Measurements from ENCODE around the gene SULT6B1. TPM values are rescaled to one million over a fixed set of nuclear protein-coding genes. Genes with fewer than 3 reads are reported as not detected.

The SULT6B1 gene
- polyA plus RNA-seq, 4 donors = not detected

DNA sequence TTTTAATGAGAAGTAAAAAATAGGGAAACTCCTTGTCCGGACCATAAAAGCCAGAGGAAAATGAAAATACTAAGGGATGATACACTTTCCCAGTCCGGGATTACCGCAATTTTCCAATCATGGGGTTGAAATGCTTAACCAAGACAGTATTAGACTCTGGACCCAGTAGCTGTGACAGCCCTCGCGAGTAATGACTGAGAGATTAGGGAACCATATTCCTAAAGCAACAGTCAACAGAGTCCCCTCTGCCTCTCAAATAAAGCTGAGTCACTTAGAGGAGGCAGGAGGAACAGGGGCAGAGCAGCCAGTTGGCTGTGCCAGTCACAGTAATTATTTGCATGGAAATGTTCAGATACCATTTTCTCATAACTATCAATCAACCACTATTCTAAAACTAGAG, 69.3 kb downstream of the SULT6B1 start:
- peaks cover 0 to 4% (median 0%) of the 10 kb centered on the region in 3 donors for H3K4me1 ChIP-seq (ENCODE audit: control insufficient read depth in 3 of 3, insufficient read depth in 2 of 3, low read depth in 1 of 3, low read length in 2 of 3)
- peaks cover 17 to 46% (median 19%) of the 10 kb centered on the region in 3 donors for H3K36me3 ChIP-seq (ENCODE audit: control insufficient read depth in 3 of 3, insufficient read depth in 2 of 3, low read depth in 1 of 3, low read length in 3 of 3)
- WGBS, 3 donors = 90 to 91% (median 90%) methylated on average over 5 of the region's 5 CpGs
- DNase-seq = peak; percentile 1 to 75
- no peaks in the 10 kb centered on the region for H3K9me3 ChIP-seq (ENCODE audit: control insufficient read depth in 2 of 2, insufficient read depth in 1 of 2, low read depth in 1 of 2, low read length in 1 of 2)
- no peak for FAIRE-seq
- H3K27ac ChIP-seq (ENCODE audit: low read depth in 1 of 3, low read length in 2 of 3) = peak overlapping the region in 1 of 3 donors; percentile 72
- no peak overlapping the region for H3K4me3 ChIP-seq (ENCODE audit: low read depth in 1 of 3, low read length in 3 of 3)
- no peaks in the 10 kb centered on the region for H3K27me3 ChIP-seq (ENCODE audit: control insufficient read depth in 3 of 3, insufficient read depth in 3 of 3, low read length in 3 of 3)

Other genes with a start within 250 kb of the SULT6B1 start
- 10 to 100 TPM in 1 of 4 donors, 1 to 10 TPM in 3; 4.9 to 16.6 (median 6.7) TPM for gene STRN, start 222.1 kb downstream of the SULT6B1 start, polyA plus RNA-seq
- 10 to 100 TPM in 2 of 4 donors, 1 to 10 TPM in 2; 6.2 to 18.3 (median 10.5) TPM for gene HEATR5B, start 104.3 kb downstream of the SULT6B1 start, polyA plus RNA-seq
- gene GPATCH11, start 104.2 kb downstream of the SULT6B1 start, polyA plus RNA-seq = 1 to 10 TPM; 3.1 to 6.0 (median 5.5) TPM
- gene EIF2AK2, start 31.7 kb downstream of the SULT6B1 start, polyA plus RNA-seq = 10 to 100 TPM in 2 of 4 donors, 1 to 10 TPM in 2; 4.3 to 27.7 (median 8.3) TPM
- gene CEBPZOS, start 7.8 kb upstream of the SULT6B1 start, polyA plus RNA-seq = 10 to 100 TPM; 25.9 to 54.6 (median 45.5) TPM
- gene CEBPZ, start 42.9 kb upstream of the SULT6B1 start, polyA plus RNA-seq = 10 to 100 TPM; 46.9 to 55.4 (median 51.6) TPM
- gene NDUFAF7, start 43.0 kb upstream of the SULT6B1 start, polyA plus RNA-seq = 10 to 100 TPM in 3 of 4 donors, 1 to 10 TPM in 1; 9.0 to 15.7 (median 10.8) TPM
- gene PRKD3, start 136.2 kb upstream of the SULT6B1 start, polyA plus RNA-seq = 10 to 100 TPM in 1 of 4 donors, 1 to 10 TPM in 3; 4.3 to 15.5 (median 6.5) TPM
- 10 to 100 TPM in 1 of 4 donors, 1 to 10 TPM in 2, under 1 TPM in 1; 0.67 to 10.1 (median 2.3) TPM for gene QPCT, start 156.0 kb upstream of the SULT6B1 start, polyA plus RNA-seq